HepG2 (cell line): ENCODE results near the gene IFNA7. TPM values are rescaled to one million over a fixed set of nuclear protein-coding genes. Genes with fewer than 3 reads are reported as not detected.
"Not testable (repeated sequence)": the region's sequence is repeated elsewhere in the genome, so short reads cannot be mapped to it uniquely, and the experiment has no call there.

Experiments
- ATAC-seq: fragments of 200-7000 bp; cut with Tn5 transposase; 3 replicates; pipeline ENCODE4 v1.9.1; 2020; ENCODE audit warnings: mild to moderate bottlenecking, moderate library complexity
- BruUV-seq: library from RNA; stranded (reverse); fragments of 400-500 nt; replicated peaks from 2 replicates; lab custom pipeline; 2021; lab: Mats Ljungman, UMichigan
- CTCF ChIA-PET: fragments of 300-600 bp; formaldehyde crosslinking; extraction: SDS; loops from one replicate; lab custom pipeline; 2021; ENCODE audit warnings: low total read pairs, inconsistent platforms, low intra/inter-chr PET ratio; lab: Yijun Ruan, JAX
- POLR2A ChIA-PET: fragments of 350-600 bp; sonication (Branson Sonifier 250); formaldehyde crosslinking; loops from one replicate; lab custom pipeline; 2020; ENCODE audit warnings: antibody characterized with exemption, inconsistent platforms; lab: Yijun Ruan, JAX
- DNase-seq: peaks from one replicate; pipeline ENCODE4 v3.0.0-alpha.2; 2015; ENCODE audit warnings: low spot score
- FAIRE-seq: peaks from 3 replicates; lab custom pipeline; 2011; peaks lifted over from hg19 to GRCh38; lab: Jason Lieb, UNC
- H2AFZ ChIP-seq: one replicate; pipeline ENCODE4 v1.6.1; 2011; ENCODE audit warnings: low read length, inconsistent platforms
- H3K27ac ChIP-seq: fragments of 300-600 bp; 3 replicates; pipeline ENCODE4 v1.8.0; 2011; ENCODE audit warnings: mixed run types, mild to moderate bottlenecking, mixed read lengths, low read length, inconsistent platforms; ENCODE audit not compliant: insufficient read depth; ENCODE audit errors: extremely low read length
- H3K27me3 ChIP-seq, 2 experiments: fragments of 200-600 bp in 1 of 2; 2 replicates in 1 of 2; 3 replicates in 1 of 2; pipeline versions ENCODE4 v1.6.0 to v1.8.0; 2011; ENCODE audit warnings: low read length in 2 of 2, mild to moderate bottlenecking in 2 of 2, moderate library complexity in 2 of 2, inconsistent platforms in 1 of 2; ENCODE audit not compliant: insufficient read depth in 2 of 2, control insufficient read depth in 1 of 2
- H3K36me3 ChIP-seq, 2 experiments: fragments of 200-600 bp in 1 of 2; replicated peaks in 1 of 2; 2 replicates in 1 of 2; 3 replicates in 1 of 2; pipeline versions ENCODE4 v1.5.1 to v1.8.0; 2011; ENCODE audit warnings: low read length in 2 of 2, inconsistent platforms in 1 of 2; ENCODE audit not compliant: insufficient read depth in 2 of 2, control insufficient read depth in 1 of 2
- H3K4me1 ChIP-seq: 2 replicates; pipeline ENCODE4 v1.5.1; 2012; ENCODE audit warnings: low read length, inconsistent platforms; ENCODE audit not compliant: insufficient read depth
- H3K4me2 ChIP-seq: 2 replicates; pipeline ENCODE4 v1.6.0; 2011; ENCODE audit warnings: low read depth, low read length, inconsistent platforms
- H3K4me3 ChIP-seq, 3 experiments: fragments of 200-600 bp in 1 of 3; sonication (generic), shearing (Covaris generic) in 1 of 3; replicated peaks in 1 of 3; 2 replicates each; pipeline ENCODE4 v1.5.1; 2011 to 2016; ENCODE audit warnings: low read length in 3 of 3, inconsistent platforms in 2 of 3, low read depth in 2 of 3, mild to moderate bottlenecking in 2 of 3, control low read depth in 1 of 3, mixed read lengths in 1 of 3; ENCODE audit not compliant: insufficient read depth in 1 of 3
- H3K79me2 ChIP-seq: one replicate; pipeline ENCODE4 v1.6.1; 2011; ENCODE audit warnings: low read length, inconsistent platforms; ENCODE audit not compliant: insufficient read depth
- H3K9ac ChIP-seq: 2 replicates; pipeline ENCODE4 v1.6.0; 2011; ENCODE audit warnings: mild to moderate bottlenecking, low read depth, low read length, inconsistent platforms; ENCODE audit not compliant: insufficient read depth
- H3K9me3 ChIP-seq: 2 replicates; pipeline ENCODE4 v1.5.1; 2012; ENCODE audit warnings: mild to moderate bottlenecking, low read length
- H4K20me1 ChIP-seq: 2 replicates; pipeline ENCODE4 v1.6.0; 2011; ENCODE audit warnings: inconsistent platforms, mild to moderate bottlenecking, low read length, moderate library complexity; ENCODE audit not compliant: insufficient read depth
- ARHGAP35 ChIP-seq: sonication (generic); formaldehyde crosslinking; IDR thresholded peaks from 2 replicates; pipeline ENCODE4 v1.9.0; 2022; ENCODE audit warnings: mild to moderate bottlenecking, inconsistent platforms, moderate library complexity, missing genetic modification reagents, borderline replicate concordance
- ATRX ChIP-seq: sonication (generic); formaldehyde crosslinking; IDR thresholded peaks from 2 replicates; pipeline ENCODE4 v1.4.0; 2020; ENCODE audit warnings: missing genetic modification reagents, borderline replicate concordance
- MEF2D ChIP-seq: sonication (generic); formaldehyde crosslinking; IDR thresholded peaks from 2 replicates; pipeline ENCODE4 v1.5.1; 2020; ENCODE audit warnings: mild to moderate bottlenecking, missing genetic modification reagents
- POGK ChIP-seq: sonication (generic); formaldehyde crosslinking; conservative IDR thresholded peaks from 2 replicates; pipeline ENCODE4 v1.8.0; 2022; ENCODE audit warnings: mild to moderate bottlenecking, moderate library complexity, missing genetic modification reagents
- PTBP1 ChIP-seq: fragments of 200-400 bp; formaldehyde crosslinking; IDR thresholded peaks from 2 replicates; pipeline ENCODE4 v1.6.1; 2018; ENCODE audit warnings: low read length, low read depth; ENCODE audit not compliant: poor library complexity, severe bottlenecking
- TP53 ChIP-seq: sonication (generic); formaldehyde crosslinking; conservative IDR thresholded peaks from 2 replicates; pipeline ENCODE4 v1.4.0; 2020; ENCODE audit warnings: missing genetic modification reagents
- ZNF205 ChIP-seq: IDR thresholded peaks from 2 replicates; pipeline ENCODE4 v1.6.1; 2018; ENCODE audit warnings: missing biosample characterization, missing genetic modification reagents
- ZNF33A ChIP-seq: sonication (generic); formaldehyde crosslinking; IDR thresholded peaks from 2 replicates; pipeline ENCODE4 v1.5.1; 2020; ENCODE audit warnings: missing genetic modification reagents, mild to moderate bottlenecking, moderate library complexity, borderline replicate concordance
- ZNF460 ChIP-seq: sonication (generic); formaldehyde crosslinking; IDR thresholded peaks from 2 replicates; pipeline ENCODE4 v1.5.1; 2020; ENCODE audit warnings: missing genetic modification reagents, mild to moderate bottlenecking, borderline replicate concordance
- ZNF543 ChIP-seq: sonication (generic); formaldehyde crosslinking; IDR thresholded peaks from 2 replicates; pipeline ENCODE4 v1.4.0; 2020; ENCODE audit warnings: mild to moderate bottlenecking, missing genetic modification reagents
- ZNF850 ChIP-seq: sonication (generic); formaldehyde crosslinking; conservative IDR thresholded peaks from 2 replicates; pipeline ENCODE4 v1.9.0; 2021; ENCODE audit warnings: mild to moderate bottlenecking, missing genetic modification reagents
- WGBS: methylation state at CpG from one replicate; pipeline ENCODE4 v1.1.6; 2017; ENCODE audit warnings: low lambda C conversion rate; 5-methylcytosine and 5-hydroxymethylcytosine counted together
- in situ Hi-C: cut with HindIII; loops from 2 replicates; pipeline ENCODE4 v1.10.0; 2017; ENCODE audit warnings: low pct_unique_long_range_greater_than_20kb; ENCODE audit not compliant: extremely low pct_ligation_motif_present
- intact Hi-C: fragments of 100-400 bp; cut with micrococcal nuclease; formaldehyde crosslinking; loops from one replicate; pipeline ENCODE4 v1.10.0; 2022; ENCODE audit not compliant: unreplicated experiment
- polyA plus RNA-seq, 8 experiments: library from polyadenylated mRNA; depleted of rRNA in 3 of 8; stranded (reverse) in 7 of 8; unstranded in 1 of 8; fragments of >200 nt; fragmentation: Illumina TruSeq in 4 of 8; extraction: Trizol in 4 of 8; gene quantifications; 2 replicates each; pipeline versions ENCODE4 v1.2.1 to v1.2.3, GENCODE V29; 2011 to 2016; ENCODE audit warnings: low read depth in 4 of 8, missing spikeins in 1 of 8, mixed read lengths in 1 of 8; ENCODE audit not compliant: insufficient read depth in 1 of 8
- total RNA-seq, 5 experiments: library from RNA; depleted of rRNA; stranded (reverse); fragments of >200 nt; fragmentation: Illumina TruSeq; extraction: Trizol; gene quantifications; 2 replicates each; pipeline ENCODE4 v1.2.3, GENCODE V29; 2016; ENCODE audit warnings: low read depth in 1 of 5
- TF ChIP-seq, protein P1 (sequence below): sonication (generic); formaldehyde crosslinking; IDR thresholded peaks from 2 replicates; pipeline ENCODE4 v1.4.0; 2020; ENCODE audit warnings: missing genetic modification reagents

IFNA7 gene
- total and polyA plus RNA-seq, 2 of the 13 experiments (the other 11 are each of a cell fraction or from before 2014, with no cell fraction given) = not detected

GRCh38 chr9:21228122-21228521 is 26.1 kb upstream of the IFNA7 start, which contains the start of gene IFNA17:
Gene IFNA17 (minus strand): TSS chr9:21228222. CDS start chr9:21228173, 49 bp downstream.
- Histone ChIP-seq H3K79me2 (no peaks in the 10 kb centered on the region), H3K9me3 (no peaks in the 10 kb centered on the region), H3K27me3 (no peaks in the 10 kb centered on the region), H4K20me1 (no peaks in the 10 kb centered on the region), H3K9ac (no peak within 1 kb of the TSS), H3K36me3 (no peaks in the 10 kb centered on the region), H2AFZ (no peak within 1 kb of the TSS), H3K4me1 (no peaks in the 10 kb centered on the region), H3K27ac (no peak within 1 kb of the TSS), H3K4me2 (no peak within 1 kb of the TSS), H3K4me3 (no peak within 1 kb of the TSS)
- in situ Hi-C loops = no loop called here
- no peak for FAIRE-seq
- TF ChIP-seq, protein P1, sequence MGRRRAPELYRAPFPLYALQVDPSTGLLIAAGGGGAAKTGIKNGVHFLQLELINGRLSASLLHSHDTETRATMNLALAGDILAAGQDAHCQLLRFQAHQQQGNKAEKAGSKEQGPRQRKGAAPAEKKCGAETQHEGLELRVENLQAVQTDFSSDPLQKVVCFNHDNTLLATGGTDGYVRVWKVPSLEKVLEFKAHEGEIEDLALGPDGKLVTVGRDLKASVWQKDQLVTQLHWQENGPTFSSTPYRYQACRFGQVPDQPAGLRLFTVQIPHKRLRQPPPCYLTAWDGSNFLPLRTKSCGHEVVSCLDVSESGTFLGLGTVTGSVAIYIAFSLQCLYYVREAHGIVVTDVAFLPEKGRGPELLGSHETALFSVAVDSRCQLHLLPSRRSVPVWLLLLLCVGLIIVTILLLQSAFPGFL (CRISPR knock-in tag) = no peak
- no peak for TF ChIP-seq ATRX
- no peak for TF ChIP-seq ARHGAP35
- no peak for TF ChIP-seq POGK
- TF ChIP-seq ZNF205 = no peak
- TF ChIP-seq ZNF543 = no peak
- no peak for TF ChIP-seq ZNF33A (CRISPR knock-in tag)
- TF ChIP-seq ZNF460 = no peak
- TF ChIP-seq ZNF850 = no peak
- TF ChIP-seq TP53 (CRISPR knock-in tag) = no peak
- TF ChIP-seq PTBP1 = no peak
- TF ChIP-seq MEF2D (CRISPR knock-in tag) = no peak
- CTCF ChIA-PET = no interaction called here
- intact Hi-C loops = no loop called here
- no TSS peak for BruUV-seq
- ATAC-seq = no peak
- POLR2A ChIA-PET = no interaction called here
- 0% methylated on average over 2 of the region's 2 CpGs for WGBS
- no peak for DNase-seq

DNA sequence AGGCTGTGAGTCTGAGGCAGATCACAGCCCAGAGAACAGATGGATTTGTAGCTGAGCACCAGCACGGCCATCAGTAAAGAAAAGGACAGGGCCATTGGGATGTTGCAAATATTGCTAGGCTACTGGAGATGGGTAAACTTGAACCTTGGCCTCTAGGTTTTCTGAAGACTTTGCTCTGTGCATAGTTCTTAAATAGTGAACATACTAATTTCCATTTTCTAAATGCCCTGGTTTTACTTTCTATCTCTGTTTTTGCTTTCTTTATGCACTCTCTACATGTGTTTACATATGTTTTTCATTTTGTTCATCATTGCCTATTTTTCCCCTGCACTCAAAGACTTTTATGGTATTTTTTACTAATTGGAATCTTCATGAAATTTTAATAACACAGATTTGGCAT is 15.2 kb upstream of the IFNA7 start, which contains the start of gene IFNA16:
Gene IFNA16, minus strand, starts transcription at position 101 of the 400 bp plus-strand sequence. Its CDS starts 6 bp downstream, at position 95.
- WGBS = 0% methylated on average over 1 of the region's 1 CpG
- H3K79me2 ChIP-seq, H3K9ac ChIP-seq, POLR2A ChIA-PET, ATAC-seq, CTCF ChIA-PET, H3K4me3 ChIP-seq, intact Hi-C loops, FAIRE-seq, H3K4me2 ChIP-seq, in situ Hi-C loops, H3K9me3 ChIP-seq, H2AFZ ChIP-seq, BruUV-seq, H3K4me1 ChIP-seq, H3K27me3 ChIP-seq, H3K27ac ChIP-seq, H4K20me1 ChIP-seq, H3K36me3 ChIP-seq, DNase-seq: not testable (repeated sequence)
